Jurkat, Clone E6-1 (cell line): Measurements from ENCODE around the gene PLA2G6.
"Not testable (repeated sequence)": the region's sequence is repeated elsewhere in the genome, so short reads cannot be mapped to it uniquely, and the experiment has no call there.

Experiments
- DNase-seq: peaks from one replicate; pipeline ENCODE4 v3.0.0-alpha.2; 2011; ENCODE audit warnings: low read depth, low spot score
- H3K4me3 ChIP-seq: 2 replicates; pipeline ENCODE4 v1.5.1; 2011; ENCODE audit warnings: mild to moderate bottlenecking, low read length, control low read depth, moderate library complexity

Gene PLA2G6

GRCh38 chr22:38196791-38197419 is 15.3 kb upstream of the PLA2G6 start:
- H3K4me3 ChIP-seq: no peak overlapping the region

DNA sequence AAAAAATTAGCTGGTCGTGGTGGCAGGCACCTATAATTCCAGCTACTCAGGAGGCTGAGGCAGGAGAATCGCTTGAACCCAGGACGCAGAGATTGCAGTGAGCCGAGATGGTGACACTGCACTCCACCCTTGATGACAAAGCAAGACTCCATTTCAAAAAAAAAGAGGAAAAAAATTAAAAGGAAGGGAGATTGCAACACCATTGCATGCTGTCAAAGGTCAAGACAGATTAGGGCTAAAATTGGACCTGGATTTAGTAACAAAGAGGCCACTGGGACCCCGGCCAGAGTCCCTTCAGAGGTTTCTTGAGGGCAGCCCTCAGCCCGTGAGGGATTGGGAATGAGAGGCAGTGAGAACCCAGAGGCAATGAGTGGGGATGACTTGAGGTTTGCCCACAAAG is 11.9 kb upstream of the PLA2G6 start:
- H3K4me3 ChIP-seq: no peak overlapping the region
- DNase-seq: no peak

More at GRCh38 chr22:38196791-38197419, 15.3 kb upstream of the PLA2G6 start:
- no peak for DNase-seq

- H3K4me3 ChIP-seq: no peak overlapping the region
- DNase-seq: no peak
Measured at GRCh38 chr22:38192475-38192863, 10.8 kb upstream of the PLA2G6 start.

GRCh38 chr22:38191731-38192474 is 10.3 kb upstream of the PLA2G6 start:
- DNase-seq: no peak
- H3K4me3 ChIP-seq: no peak overlapping the region

GRCh38 chr22:38191055-38191454 is 9.4 kb upstream of the PLA2G6 start:
- no peak for DNase-seq
- H3K4me3 ChIP-seq: no peak overlapping the region

DNA sequence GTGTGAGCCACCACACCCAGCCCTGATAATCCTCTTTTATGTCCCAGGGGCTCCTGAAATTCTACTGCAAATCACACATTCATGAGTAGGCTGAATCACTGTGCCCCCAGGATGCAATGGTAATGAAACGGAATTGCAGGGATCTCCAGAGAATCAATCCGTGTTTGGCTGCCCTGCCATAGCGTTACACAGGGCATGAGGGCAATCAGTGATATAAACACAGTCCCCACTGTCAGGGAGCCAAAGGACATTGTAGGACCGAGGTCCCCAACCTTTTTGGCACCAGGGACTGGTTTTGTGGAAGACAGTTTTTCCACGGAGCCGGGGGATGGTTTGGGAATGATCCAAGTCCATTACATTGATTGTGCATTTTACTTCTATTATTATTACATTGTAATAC is 9.0 kb upstream of the PLA2G6 start:
- no peak for DNase-seq
- no peak overlapping the region for H3K4me3 ChIP-seq

DNA sequence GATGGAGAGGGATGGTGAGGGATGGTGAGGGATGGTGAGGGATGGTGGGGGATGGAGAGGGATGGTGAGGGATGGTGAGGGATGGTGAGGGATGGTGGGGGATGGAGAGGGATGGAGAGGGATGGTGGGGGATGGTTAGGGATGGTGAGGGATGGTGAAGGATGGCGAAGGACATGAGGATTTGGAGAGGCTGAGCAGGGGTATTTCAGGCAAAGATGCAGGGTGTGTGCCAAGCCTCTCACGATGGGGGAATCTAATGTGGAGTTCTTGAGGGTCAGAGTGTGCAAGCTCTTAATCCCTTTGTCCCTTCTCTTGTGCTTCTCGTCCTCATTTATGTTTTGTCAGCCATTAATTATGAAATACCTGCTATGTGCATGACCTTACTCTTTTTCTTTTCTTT is 7.5 kb upstream of the PLA2G6 start:
- no peak overlapping the region for H3K4me3 ChIP-seq
- DNase-seq: no peak

- DNase-seq: no peak
- H3K4me3 ChIP-seq: no peak overlapping the region
Measured at GRCh38 chr22:38187413-38188212, 6.0 kb upstream of the PLA2G6 start.

DNA sequence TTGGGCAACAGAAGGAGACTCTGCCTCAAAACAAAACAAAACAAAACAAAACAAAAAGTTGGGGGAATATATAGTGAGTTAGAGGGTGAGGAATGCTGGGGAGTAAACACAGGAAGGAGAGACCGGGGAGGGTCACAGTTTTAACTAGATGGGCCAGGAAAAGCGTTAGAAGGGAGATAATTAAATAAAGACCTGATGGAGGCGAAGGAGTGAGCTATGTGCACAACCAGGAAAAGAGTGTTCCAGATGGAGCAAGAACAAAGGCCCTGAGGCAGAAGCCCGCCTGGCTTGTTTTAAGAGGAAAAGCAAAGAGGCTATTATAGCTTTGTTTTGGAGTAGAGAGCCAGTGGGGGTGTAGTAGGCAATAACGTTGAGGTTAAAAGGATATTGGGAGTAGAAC is 4.8 kb upstream of the PLA2G6 start:
- no peak for DNase-seq

DNA sequence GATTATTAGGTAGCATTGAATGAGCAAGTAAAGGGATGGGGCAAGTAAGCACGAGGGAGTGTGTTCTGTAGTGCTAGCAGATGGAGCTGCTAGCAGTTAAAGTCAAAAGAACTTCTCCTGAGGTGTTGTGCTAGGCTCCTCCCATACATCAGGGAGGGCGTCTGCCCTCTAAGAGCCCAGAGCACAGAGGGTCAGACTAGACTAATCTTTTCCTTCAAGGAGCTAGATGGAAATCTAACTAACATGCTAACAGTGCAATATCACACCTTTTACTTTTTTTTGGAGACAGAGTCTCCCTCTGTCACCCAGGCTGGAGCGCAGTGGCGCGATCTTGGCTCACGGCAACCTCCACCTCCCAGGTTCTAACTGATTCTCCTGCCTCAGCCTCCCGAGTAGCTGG is 3.2 kb upstream of the PLA2G6 start:
- no peak for DNase-seq
- no peak overlapping the region for H3K4me3 ChIP-seq

More for the DNA sequence above, 4.8 kb upstream of the PLA2G6 start:
- no peak overlapping the region for H3K4me3 ChIP-seq

- H3K4me3 ChIP-seq: peak overlapping the region; percentile 96
- no peak for DNase-seq
Measured at GRCh38 chr22:38180841-38181452, 683 bp downstream of the PLA2G6 start.

GRCh38 chr22:38178605-38178937 is 3.1 kb downstream of the PLA2G6 start:
- H3K4me3 ChIP-seq, DNase-seq: not testable (repeated sequence)

DNA sequence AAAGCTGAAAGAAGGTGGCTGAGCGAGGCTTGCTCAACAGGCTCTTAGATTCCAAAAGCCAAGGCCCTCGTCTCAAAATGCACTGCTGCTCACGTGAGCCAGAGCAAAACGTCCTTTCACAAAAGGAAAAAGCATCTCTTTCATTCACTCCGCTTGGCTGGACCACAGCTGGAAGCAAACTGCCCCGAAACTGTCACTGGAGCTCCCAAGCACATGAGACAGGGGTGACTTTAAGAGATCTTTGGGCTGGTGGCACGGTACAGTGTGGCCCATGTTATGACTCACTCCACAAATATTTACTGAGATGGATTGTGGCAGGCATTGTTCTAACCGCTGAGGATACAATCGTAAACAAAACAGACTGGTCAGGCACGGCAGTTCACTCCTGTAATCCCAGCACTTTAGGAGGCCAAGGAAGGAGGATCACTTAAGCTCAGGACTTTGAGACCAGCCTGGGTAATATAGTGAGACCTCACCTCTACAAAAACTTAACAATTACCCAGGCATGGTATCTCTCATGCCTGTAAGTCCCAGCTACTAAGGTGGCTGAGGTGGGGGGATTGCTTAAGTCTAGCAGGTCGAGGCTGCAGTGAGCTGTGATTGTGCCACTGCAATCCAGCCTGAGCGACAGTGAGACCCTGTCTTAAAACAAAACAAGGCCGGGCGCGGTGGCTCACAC is 3.6 kb downstream of the PLA2G6 start:
- DNase-seq: no peak
- no peak overlapping the region for H3K4me3 ChIP-seq

DNA sequence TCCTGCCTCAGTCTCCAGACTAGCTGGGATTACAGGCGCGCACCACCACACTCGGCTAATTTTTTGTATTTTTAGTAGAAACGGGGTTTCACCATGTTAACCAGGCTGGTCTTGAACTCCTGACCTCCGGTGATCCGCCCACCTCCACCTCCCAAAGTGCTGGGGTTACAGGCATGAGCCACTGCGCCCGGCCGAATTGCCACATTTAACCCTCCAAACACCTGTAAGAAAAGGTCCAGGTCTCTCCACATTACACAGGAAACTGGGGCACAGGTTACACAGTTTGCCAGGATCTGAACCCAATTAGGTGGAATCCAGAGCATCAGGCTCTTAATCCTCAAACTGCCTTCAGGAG is 4.1 kb downstream of the PLA2G6 start:
- not testable (repeated sequence) for DNase-seq, H3K4me3 ChIP-seq

DNA sequence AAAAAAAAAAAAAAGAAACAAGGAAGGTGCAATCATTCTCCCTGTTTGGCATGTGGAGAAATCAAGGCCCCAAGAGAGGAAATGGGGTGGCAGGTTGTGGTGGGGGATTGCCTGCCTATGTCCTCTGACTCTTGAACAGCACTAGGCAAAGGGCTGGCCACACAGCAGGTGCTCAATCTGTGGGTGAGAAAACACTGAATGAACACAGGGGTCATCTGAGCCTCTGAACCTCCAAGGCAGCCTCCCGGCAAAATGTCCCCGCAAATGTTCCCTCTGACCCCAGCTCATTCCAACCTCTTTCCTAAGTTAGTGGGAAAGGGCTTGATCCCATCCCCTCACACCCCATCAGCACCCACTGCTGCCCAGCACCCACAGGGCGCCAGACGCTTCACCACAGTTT is 4.6 kb downstream of the PLA2G6 start:
- no peak overlapping the region for H3K4me3 ChIP-seq
- no peak for DNase-seq

DNA sequence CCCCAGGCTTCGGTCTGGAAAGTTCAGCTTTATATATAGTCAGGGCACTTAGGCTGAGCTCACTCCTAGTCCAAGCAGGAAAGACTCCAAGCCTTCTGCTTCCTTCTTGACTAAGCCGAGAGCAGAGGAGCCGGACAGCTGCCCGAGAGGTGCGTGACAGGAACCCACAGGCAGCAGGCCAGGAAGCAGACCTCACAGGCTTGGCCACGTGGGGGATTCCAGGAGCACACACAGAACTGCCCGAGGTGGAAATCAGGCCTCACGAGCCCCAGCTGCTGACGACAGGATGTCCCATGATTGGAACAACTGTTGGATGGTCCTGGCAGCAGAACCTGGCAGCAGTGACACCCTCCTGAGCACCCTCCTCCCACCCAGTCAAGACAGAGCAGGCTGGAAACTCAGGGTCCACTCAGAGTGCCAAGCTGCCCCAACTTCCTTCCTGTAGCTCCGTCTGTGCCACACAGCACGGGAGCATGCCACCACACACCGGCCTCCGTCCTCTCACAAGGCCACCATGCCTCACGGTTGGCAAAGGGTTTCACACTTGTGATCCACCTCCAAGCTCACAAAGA is 5.4 kb downstream of the PLA2G6 start:
- H3K4me3 ChIP-seq: peak overlapping the region; percentile 23
- DNase-seq: peak; percentile 39

DNA sequence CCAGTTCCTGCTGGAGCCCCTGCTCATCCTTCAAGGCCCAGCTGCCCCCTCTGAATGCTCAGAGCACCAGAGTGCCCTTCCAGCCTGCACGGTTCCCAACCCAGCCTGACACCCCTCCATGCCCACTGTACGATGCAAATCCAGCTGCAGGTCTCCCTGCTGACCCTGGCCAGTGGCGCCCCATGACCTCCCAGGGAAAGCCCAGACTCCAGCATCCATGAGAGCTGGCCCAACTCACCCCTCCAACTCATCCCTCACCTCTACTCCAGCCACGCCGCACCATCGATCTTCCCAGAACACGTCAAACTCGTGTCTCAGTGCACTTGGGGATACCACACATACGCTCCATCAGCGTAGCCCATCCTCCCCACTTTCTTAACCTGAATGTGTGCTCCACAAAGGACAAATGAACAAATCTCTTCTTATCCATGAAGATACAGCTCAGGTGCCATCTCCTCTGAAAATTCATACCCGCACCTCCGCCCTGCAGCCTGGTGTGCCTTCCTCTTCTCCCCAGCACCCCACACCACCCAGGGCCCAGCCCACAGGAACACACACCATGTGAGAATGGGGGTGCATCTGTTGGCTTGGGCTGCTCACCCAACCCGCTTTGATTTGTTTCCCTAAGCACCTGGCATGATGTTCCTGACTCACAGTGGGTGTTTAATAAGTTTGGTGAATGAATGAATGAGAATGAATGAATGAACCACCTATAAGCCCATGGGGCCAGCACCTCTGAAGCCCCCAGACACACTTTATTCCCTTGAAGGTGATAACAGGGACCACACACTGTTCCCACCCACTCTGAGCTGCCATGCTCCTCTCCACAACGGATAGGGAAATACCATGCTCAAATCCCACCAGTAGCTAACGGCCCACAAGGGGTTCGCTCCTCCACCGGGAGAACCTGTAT is 6.2 kb downstream of the PLA2G6 start:
- H3K4me3 ChIP-seq: no peak overlapping the region
- no peak for DNase-seq

DNA sequence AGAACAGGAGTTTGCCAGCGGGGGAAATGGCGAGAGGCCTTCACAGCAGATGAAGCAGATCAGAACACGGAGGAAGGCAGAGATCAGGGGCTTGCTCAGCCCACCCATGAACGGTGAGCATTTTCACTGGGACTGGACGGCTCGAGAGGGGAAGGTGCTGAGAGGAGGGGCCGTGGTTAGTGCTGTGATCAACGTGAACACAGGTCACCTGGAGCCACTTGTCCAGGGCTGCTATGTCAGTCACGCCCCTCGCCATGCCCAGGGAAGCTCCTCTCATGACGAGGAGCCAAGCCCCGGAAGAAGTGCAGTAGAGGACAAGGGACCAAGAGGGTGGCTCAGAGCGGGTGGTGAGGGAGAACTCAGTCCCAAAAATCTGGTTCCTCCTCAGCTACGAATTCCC is 7.0 kb downstream of the PLA2G6 start:
- DNase-seq: no peak
- H3K4me3 ChIP-seq: no peak overlapping the region
